Stimulated activated CD8-positive, alpha-beta memory T cell treated with anti-CD3 and anti-CD28 coated beads, Interleukin-15, amount 100 ng/mL, for 48 hours (primary cell): ENCODE data around the gene SLC35F4.

Experiments used
- DNase-seq, 2 donors: peaks; one replicate each; pipeline ENCODE4 v3.0.0-alpha.2; 2020; ENCODE audit warnings: low read depth in 2 of 2

SLC35F4 gene

DNA sequence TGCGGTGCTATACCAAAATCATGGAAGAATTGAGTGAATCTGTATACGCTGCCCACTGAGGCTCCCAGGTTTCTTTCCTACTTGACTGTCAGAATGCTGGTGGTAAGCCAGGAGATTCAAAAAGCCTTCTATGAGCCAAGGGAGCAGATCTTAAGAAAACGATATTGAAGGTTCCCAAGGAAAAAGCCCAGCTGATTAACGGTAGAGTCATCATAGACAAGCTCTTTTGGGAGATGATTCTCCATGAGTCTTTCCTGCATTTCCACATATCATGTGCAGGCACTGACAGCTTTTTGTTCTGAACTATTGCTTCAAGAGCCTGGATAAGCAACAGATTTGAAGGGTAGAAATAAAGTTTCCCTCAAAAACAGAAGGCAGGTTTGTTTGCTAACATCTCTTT, 17.5 kb downstream of the SLC35F4 start:
- no peak for DNase-seq

DNA sequence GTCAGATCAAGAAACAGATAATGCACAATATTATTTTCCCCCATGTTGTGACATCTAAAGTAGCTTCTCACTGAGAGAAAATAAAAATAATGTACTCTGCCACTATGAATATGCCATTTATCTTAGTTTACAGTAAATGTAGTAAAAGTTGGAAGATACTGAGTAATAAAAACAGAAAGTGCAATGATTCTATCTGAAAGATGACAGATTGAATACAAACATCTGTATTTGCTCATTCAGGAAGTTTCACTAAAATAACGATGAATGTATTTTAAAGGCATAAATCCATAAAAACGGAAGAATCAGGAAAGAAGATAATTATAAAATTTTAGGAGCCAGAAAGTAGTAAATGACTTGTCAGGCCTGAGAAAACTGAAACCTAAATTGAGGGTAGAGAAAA, 18.2 kb downstream of the SLC35F4 start:
- DNase-seq: no peak

DNA sequence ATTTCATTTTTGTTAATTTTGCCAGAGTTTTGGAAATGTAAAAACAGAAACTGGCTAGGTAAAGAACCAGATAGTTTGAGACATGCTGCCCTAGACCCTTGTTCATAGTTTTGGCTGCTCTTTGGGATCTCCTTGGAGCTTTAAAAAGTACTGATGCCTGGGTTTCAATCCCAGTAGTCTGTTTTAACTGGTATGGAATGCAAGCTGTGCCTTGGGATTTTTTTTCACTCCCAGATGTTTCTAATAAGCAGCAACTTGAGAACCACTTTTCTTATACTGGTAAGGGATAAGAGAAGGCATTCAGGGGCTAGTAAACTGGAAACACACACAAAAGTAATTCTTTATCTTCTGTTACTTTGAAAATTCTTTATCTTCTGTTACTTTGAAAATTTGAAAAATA, 18.8 kb downstream of the SLC35F4 start:
- DNase-seq: no peak

DNA sequence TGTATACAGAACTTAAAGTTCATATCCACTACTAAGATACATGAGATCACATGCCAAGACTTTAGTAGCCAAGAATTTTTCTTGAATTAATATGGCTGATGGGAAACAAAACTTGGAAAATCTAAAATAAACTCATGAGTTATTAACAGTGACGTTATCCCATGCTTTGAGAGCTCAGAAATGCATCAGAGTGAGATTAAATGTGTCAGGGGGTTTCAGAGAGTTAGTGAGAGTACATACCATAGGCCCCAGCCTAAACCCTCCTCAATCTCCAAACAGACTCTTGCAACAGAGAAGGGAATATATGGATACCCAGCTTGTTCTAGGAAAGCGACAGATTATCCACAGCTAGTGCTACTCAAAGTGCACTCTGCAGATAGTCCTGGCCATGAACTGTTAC, 19.3 kb downstream of the SLC35F4 start:
- DNase-seq: no peak

DNA sequence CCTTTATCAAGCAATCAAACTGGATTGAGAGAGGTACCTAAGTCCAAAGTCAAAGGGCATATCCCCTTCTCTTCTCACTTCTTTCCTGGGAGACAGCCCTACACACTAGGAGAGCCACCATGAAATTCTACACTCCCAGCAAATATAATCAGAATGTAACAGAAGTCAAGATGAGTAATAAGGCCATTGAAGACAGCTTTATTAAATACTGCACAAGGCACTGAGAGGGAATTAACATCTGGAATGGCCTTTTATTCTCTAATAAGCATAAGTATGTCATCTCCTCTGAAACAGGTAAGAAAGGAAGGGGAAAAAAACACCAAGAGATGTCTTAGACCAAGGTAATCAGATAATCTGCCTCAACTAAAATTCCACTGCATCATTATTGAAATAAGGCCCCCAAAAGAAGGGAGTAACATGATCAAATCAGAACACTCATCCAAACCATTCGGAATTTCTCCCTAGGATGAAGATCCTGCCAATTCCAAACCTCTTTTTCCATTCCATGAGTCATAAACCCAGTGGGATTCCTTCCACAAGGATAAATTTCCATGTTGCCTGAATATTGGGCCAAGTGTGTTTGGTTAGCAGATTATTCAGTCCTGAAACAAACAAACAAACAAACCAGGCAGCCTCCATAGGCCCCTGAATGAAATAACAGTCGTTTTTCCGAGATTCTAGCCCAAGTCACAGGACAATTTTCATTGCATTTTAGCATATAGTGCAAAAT, 19.9 kb downstream of the SLC35F4 start:
- DNase-seq: no peak

DNA sequence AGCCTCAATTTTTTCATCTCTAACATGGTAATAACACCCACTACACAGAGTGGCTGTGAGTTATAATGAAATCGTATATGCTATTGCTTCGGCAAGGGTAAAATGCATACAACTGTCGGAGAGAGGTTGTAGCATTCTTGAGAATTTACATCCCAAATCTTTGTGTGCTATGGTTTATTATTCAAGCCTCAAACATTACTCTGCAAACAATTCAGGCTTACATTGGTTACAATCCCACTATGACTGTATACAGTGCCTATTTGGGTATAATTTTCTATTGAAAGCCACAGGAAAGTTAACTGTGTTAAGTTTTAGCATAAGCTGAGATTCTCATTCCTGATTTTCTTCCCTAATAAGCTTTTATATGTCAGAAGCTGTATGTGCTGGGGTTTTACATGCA, 20.6 kb downstream of the SLC35F4 start:
- DNase-seq: no peak

DNA sequence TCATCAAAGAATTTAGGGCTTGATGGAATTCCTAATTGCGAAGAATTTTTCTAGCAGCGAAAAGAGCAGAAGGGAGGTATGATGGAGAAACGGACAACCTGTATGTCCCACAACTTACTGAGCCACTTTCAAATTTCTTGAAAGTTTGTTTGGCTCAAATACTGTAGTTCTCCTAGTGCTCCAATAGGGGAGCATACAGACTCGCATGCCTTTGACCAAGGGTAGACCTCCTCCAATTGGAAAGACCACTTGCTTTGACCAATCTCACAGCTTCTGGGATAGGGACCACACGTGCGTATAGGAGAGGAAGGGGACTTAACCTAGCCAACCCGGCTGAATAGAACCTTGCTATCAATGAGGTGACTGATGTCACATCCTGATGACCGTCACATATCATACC, 28.6 kb downstream of the SLC35F4 start:
- no peak for DNase-seq

DNA sequence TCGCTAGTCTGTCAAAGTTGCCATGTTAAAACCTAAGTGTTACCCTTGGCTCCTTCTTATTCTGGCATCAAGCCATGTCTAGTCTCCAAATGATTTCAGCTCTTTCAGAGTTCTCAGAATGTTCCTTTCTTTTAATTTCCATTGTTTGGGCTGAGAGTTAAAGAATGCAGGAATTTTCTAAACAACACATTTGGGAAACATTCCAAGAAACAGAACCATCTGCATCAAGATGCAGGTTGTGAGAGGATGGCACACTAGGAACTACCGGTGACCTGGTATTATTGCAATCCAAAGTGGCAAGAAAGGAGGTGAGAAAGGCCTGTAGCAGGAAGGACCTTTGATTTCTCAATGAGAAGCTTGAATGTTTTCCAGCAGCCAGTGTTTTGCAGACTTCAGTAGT, 30.1 kb downstream of the SLC35F4 start:
- DNase-seq: no peak

DNA sequence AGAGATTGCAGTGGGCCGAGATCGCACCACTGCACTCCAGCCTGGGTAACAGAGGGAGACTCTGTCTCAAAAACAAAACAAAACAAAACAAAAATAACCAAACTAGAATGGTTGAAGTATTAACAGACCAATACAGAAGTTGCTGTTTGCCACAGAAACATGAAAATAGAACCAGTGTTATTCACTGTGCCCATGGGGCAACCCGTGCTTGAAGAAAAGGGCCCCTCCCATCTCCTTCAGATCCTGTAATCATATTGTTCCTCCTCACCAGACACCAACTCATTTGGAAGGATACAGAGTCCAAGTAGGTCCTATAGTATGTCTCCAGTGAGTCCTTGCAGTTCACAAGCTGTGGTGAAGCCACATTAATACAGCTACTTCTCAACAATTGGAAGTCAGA, 30.9 kb downstream of the SLC35F4 start:
- no peak for DNase-seq

DNA sequence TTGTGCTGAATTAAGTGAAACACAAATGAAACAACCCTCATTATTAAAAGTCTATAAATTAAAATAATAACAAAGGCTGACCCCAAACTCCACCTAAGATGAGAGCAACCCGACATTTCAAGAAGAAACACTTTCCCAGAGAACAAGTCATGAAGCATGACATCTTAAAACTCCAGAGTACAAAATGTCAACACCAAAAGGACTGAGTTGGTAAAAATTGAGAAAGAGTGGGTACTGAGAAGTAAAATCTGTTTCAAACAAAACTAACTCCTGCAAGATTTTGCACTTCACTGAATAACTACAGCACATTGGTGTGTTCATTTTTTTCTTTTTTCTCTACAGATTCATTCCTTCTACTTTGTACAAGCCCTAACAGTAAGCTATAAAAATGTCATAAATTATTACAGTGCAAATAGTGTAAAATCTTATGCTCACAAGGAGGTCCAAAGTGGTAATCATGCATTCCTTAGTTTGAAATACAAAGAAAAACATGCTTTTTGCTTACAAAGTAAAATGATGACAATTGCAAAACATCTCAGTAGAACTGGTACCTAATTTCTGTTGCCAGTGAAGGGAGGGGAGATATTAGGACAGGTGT, 31.8 kb downstream of the SLC35F4 start:
- DNase-seq: no peak

DNA sequence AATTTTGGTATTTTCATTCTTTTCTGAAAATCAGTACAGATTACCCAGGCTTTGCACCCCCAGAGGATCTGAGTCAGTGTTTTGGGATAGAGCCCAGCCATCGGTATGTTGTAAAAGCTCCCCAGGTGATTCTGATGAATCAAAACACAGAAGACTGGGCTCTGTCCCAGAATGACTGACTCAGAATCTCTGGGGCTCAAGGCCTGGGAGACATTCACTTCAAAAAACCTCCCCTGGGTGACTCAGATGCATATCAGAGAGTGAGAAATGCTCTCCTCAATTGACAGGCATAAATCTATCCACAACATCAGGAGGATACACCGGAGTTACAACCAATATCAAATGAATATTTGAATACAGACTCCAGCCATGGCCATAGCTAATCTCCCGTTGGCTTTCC, 32.6 kb downstream of the SLC35F4 start:
- no peak for DNase-seq

DNA sequence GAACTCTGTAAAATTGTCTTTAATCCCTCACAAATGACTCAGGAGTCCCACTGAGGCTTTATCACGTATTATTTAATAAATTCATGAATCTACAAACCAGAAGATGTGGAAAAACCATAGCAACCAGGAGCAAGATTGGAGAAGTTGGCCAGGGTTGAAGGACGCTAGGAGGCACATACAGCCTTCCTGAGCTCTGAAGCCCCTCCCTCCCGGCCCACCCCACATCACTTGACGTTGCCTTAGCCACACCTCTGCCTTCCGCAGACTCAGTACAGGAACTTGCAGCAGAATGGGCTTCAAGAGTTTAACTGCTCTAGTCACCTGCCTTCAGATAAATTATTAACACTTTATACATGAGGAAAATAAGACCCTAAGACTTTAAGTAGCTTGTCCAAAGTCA, 33.9 kb downstream of the SLC35F4 start:
- DNase-seq: no peak

DNA sequence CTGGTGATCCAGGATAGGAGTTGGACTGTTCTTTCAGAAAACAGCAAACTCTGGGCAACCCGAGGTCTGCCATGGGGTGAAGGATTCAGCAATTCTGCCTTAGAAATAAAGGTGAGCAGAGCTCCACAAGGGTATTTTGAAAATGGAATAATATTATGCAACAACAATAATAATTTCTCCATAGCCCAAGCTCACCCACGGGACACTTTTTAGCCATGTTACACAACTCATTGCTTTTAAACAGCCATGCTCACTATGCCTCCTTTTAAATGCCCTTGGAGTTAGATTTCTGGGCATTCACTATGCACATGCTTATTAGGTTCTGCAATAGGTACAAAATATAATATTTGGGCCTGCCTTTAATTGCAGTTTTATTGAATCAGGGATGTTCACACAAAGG, 37.2 kb downstream of the SLC35F4 start:
- no peak for DNase-seq

DNA sequence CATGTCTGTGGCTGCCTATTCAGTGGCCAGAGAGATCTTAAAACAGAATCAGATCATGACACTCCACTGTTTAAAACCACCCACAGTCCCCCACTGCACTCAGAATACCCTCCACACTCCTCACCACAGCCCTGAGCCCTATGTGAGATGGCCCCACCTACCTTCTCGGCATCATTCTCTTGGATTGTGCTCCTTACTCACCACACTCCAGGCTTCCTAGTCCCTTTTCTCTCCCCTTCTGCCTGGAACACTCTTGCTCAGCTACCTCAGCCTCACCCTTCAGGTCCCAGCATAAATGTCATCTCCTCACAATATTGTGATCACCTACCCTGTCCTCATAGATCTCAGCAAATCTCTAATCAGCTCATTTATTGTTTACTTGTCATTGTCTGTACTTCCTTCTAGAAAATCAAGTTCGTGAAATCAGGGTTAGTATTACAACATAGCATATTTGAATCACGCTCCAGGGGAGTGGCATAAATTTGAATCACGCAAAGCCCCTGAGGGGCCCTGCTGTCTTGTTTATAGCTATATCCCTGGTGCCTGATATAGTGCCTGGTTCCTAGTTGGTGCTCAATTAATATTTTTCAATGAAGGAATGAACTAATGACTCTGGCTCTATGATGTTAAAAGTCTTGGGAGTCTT, 42.8 kb downstream of the SLC35F4 start:
- no peak for DNase-seq

DNA sequence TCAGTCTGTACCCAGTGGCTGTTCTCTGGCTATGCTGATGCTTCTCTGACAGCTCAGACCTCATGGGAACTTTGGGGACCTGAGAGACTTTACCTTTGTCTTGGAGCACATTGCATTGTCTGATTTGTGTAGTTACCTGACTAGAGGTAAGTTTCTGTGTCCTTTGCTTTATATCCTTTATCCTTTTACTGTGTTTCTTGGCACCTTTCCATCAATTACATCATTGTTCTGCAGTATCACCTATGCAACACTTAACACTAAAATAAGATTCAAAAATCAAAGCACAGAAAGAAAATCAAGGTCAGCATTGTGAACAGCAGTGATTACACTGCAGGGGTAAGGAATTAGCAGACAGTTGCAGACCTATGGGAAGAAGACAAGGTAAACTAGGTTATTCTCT, 43.8 kb downstream of the SLC35F4 start:
- DNase-seq: no peak

DNA sequence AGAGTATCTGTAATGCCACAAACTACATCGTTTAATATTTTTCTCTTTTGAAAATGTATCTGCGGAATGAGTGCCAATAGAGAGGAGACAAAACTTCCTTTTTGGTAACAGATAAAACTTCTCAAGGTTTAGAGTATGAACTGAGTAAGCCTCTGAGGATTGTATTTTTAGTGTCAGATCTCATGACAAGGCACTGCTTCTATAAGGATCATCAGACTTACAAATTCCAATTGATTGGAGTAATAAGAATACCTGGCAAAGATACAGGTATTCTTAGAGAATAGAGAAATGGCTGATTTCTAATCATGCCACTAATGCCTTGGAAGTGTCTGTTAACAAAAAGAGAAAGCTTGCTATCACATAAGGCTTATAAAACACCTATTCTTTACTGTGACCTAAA, 45.3 kb downstream of the SLC35F4 start:
- DNase-seq: no peak

DNA sequence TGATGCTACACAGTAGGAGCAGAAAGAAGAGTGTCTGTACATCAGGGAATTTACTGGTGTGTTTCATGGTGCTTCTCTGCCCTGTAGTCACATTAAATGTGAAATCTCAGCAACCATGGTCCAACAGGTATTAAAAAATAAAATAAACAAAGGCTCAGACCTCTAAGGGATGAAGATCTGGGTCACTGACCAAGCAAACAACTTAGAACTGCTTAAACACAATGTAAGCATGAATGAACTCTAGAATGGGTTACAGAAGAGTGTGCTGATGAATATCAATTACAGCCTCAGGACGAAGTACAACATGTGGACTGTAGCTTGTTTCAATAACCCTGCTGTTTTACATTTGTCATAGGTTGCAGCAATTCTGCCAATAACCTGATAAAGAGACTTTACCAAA, 47.4 kb downstream of the SLC35F4 start:
- no peak for DNase-seq

DNA sequence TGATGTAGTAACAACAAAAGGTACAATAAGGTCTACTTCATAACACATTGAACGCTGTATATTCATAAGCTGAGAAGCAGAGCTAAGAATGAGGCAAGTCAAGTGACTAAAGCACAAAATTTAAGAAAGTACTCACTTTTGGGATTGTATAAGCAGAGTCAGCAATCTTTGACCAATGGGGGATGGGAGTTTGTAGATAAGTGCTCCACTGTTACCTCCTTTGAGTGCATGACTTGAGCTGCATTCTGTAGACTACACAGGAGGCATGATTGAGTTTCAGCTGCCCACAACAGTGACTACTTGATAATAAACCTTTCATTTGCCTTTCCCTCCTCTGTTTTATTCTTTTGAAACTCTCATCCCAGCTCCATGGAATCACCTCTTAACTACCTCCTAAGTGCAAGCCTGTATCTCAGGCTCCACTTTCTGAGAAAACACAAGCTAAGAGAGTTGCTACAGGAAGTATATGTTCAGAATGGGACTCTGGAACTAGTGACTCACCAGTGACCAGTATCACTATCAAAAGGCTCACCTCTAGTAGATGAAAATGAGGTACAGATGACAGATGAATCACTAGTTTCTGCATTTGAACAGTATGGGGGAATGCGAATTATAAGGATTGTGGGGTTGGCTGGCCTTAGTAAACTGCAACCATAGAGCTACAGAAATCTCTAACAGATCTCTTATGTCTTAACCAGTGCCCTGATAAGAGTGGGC, 49.2 kb downstream of the SLC35F4 start:
- DNase-seq: no peak

DNA sequence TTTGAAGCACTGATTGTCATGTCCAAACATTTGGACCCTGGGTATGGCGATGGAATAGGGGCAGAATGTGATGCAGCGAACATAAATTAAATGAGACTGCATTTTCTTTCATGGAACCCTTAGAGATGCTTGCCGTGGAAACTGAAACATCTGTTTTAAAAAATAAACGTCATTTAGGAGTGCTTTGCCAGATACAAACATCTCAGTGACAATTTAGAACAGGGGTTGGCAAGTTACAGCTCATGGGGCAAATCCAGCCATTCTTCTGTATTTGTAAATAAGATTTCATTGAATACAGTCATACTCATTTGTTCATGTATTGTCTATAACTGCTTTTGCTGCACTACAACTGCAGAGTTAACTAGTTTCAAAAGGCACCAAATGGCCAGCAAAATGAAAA, 51.2 kb downstream of the SLC35F4 start:
- DNase-seq: no peak

DNA sequence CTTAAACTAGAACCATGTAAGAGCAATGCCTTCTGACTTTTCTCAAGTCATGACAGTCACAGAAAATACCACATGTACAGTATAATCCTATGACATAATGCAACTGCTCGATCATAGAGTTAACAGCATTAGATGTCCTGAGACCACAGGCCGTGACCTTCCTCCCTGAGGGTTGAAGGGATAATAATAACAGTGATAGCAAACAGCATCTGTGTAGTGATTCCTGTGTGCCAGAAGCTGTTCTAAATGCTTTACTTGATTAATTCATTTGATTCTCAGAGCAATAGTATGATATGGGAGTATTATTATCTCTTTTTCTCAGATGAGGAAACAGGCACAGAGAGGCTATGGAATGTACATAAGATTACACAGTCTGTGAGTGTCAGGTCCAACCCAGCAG, 53.2 kb downstream of the SLC35F4 start:
- DNase-seq: no peak

DNA sequence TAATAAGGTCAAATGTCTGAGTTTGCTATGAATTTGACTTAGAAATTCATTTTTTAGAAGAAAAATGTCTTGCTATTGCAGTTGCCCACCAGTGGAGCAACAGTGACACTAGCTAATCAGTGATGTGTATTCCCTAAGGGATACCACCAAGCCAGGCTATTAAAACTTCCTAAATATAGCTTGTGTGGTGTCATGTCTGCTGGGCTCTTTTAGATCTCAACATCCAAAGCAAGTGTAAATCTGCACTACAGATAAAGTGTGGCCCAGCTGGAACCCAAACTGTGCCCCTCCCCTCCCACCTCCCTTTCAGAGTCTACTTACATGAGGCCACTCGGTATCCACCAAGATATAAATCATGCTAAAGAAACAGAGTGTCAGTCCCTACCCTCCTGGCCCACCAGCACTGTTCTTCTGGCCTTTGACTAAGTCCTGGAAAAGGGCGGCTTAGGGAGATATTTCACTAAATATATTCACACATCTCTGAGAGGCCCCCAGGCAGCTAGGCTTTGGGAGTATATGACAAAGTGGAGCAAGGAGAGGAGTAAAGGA, 53.8 kb downstream of the SLC35F4 start:
- no peak for DNase-seq

DNA sequence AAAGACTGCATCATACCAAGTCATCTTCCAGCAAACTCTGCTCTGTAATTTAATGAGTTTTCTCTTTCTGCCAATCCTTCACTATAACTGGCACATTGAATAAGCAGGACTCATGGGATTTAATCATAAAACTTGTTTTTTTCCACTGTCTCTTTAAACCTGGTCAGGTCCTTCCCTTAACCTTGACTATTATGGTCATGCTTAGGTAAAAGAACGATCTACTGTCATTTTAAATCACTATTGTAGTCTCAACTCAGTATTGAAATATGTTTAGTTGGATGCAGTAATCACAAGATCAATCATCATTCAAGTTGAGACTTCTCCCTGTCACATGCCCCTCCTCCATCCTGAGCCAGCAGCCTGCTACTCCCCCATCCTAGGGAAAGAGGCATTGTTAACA, 56.1 kb downstream of the SLC35F4 start:
- DNase-seq: no peak

DNA sequence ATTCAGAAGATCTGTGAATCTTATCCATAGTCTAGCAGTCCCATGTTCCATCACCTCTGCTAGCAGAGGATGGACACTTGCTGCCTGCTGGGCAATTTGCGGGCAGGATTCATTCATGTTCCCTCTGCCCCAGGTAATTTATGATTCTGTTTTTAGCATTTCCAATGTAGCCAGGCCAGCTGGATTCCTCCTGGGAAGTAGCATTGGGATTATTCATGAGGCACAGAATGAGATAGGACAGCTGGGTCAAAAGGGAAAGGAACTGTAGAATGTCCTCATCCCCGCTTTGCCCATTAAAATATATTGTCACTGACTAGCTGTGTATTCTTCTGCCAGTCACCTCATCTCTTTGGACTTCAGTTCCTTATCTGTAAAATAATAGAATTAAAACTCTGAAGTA, 68.7 kb downstream of the SLC35F4 start:
- no peak for DNase-seq
